Left lung (tissue), 10 donors: ENCODE data around the gene LYVE1. TPM values are rescaled to one million over a fixed set of nuclear protein-coding genes. Genes with fewer than 3 reads are reported as not detected.

ENCODE experiments used
- ATAC-seq: fragments of 200-7000 bp; cut with Tn5 transposase; one replicate; pipeline ENCODE4 v1.9.1; 2020; ENCODE audit warnings: moderate library complexity
- DNase-seq, 4 donors: peaks; one replicate each; pipeline ENCODE4 v3.0.0-alpha.2; 2013 to 2020
- H3K27ac ChIP-seq, 2 donors: fragments of 200-600 bp; sonication (generic) in 1 of 2; one replicate each; pipeline versions ENCODE4 v1.5.0 to v1.8.0; 2020 to 2021
- H3K27me3 ChIP-seq, 2 donors: fragments of 200-600 bp; sonication (generic) in 1 of 2; one replicate each; pipeline versions ENCODE4 v1.5.0 to v1.8.0; 2020 to 2021
- H3K36me3 ChIP-seq, 2 donors: fragments of 200-600 bp; sonication (generic) in 1 of 2; one replicate each; pipeline versions ENCODE4 v1.5.0 to v1.8.0; 2020 to 2021
- H3K4me1 ChIP-seq, 2 donors: fragments of 200-600 bp; one replicate each; pipeline ENCODE4 v1.8.0; 2021
- H3K4me3 ChIP-seq, 2 donors: fragments of 200-600 bp; sonication (generic) in 1 of 2; one replicate each; pipeline versions ENCODE4 v1.5.0 to v1.8.0; 2020 to 2021; ENCODE audit warnings: mild to moderate bottlenecking in 1 of 2
- H3K9me3 ChIP-seq, 2 donors: fragments of 200-600 bp; sonication (generic) in 1 of 2; one replicate each; pipeline versions ENCODE4 v1.5.0 to v1.8.0; 2020 to 2021
- intact Hi-C, 2 donors: fragments of 100-400 bp; cut with DNase I; formaldehyde crosslinking; loops; one replicate each; pipeline versions ENCODE4 v1.11.2 to v1.14.2; 2022
- polyA plus RNA-seq, 6 donors: library from polyadenylated mRNA; unstranded; fragments of 120-200 nt; gene quantifications; one replicate each; pipeline ENCODE4 v1.2.1, GENCODE V29; 2013; ENCODE audit not compliant: insufficient read length in 6 of 6
- total RNA-seq, 2 donors: library from RNA; stranded (reverse); fragmentation: NEBNext Ultra II Directional; extraction: Animal tissue kit (Norgen Biotek cat#: 25700); gene quantifications; one replicate each; pipeline ENCODE4 v1.2.1, GENCODE V29; 2021
- TF ChIP-seq, protein P1 (sequence below), 2 donors: fragments of 200-600 bp; sonication (generic) in 1 of 2; IDR thresholded peaks; one replicate each; pipeline versions ENCODE4 v1.5.0 to v1.8.0; 2021; ENCODE audit warnings: antibody characterized with exemption in 2 of 2
- donor health status: DM: no; HTN: yes; CAD: no.
- donor health status: DM: no; HTN: no; CAD: no.

LYVE1 gene
- total and polyA plus RNA-seq, 8 donors, result 40.5 to 219 (median 166) TPM

DNA sequence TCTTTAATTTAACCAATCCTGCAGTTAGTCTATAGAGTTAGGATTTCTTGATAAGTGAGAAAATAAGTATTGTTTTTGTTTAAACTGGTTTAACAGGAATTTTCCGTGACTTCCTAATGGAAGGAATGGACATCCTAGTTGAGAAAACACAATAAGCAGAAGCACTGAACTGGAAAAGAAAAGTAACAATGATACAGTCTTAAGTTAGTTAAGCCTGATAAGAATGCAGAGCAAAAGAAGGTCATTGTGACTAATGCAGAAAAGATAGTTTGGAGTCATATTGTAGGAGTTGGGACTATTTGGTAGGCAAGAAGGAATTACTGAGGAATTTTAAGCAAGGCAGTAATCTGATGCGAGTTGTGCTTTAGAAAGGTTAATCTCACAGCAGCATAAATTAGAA is 39.2 kb downstream of the LYVE1 start:
- Histone ChIP-seq H3K36me3 (peaks cover 0 to 71% of the 10 kb centered on the region in 2 donors), H3K9me3 (no peaks in the 10 kb centered on the region), H3K27me3 (no peaks in the 10 kb centered on the region), H3K4me1 (peaks cover 0 to 13% of the 10 kb centered on the region in 2 donors), H3K4me3 (no peak overlapping the region), H3K27ac (no peak overlapping the region)
- intact Hi-C loops, result loop anchor here in 1 of 2 donors (10.0 kb wide), 1 partner anchor 126 kb away; no protein-coding TSS in a partner anchor
- ATAC-seq, result no peak
- TF ChIP-seq, protein P1, sequence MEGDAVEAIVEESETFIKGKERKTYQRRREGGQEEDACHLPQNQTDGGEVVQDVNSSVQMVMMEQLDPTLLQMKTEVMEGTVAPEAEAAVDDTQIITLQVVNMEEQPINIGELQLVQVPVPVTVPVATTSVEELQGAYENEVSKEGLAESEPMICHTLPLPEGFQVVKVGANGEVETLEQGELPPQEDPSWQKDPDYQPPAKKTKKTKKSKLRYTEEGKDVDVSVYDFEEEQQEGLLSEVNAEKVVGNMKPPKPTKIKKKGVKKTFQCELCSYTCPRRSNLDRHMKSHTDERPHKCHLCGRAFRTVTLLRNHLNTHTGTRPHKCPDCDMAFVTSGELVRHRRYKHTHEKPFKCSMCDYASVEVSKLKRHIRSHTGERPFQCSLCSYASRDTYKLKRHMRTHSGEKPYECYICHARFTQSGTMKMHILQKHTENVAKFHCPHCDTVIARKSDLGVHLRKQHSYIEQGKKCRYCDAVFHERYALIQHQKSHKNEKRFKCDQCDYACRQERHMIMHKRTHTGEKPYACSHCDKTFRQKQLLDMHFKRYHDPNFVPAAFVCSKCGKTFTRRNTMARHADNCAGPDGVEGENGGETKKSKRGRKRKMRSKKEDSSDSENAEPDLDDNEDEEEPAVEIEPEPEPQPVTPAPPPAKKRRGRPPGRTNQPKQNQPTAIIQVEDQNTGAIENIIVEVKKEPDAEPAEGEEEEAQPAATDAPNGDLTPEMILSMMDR (IDR thresholded peaks at IDR 0.05), result no peak
- no peak for DNase-seq

DNA sequence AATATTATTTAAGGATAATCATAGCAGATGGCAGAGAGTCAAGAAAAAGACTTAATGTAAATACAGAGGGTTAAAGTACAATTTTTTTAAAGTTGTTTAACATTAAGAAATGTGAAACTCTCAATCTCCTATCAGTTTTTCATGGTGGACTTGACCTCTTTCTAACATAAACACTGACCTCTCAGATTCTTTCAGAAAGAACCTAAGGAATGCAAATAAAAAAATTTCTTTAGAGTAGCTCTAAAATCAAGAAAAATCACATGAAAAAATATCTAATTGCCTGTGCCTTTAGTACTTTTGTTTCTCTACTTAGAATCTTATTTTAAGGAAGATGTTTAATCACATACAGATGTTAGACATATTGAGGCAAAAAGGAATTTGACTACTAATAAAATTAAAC is 40.3 kb downstream of the LYVE1 start:
- intact Hi-C loops, result loop anchor here in 1 of 2 donors (10.0 kb wide), 1 partner anchor 127 kb away; no protein-coding TSS in a partner anchor
- peaks cover 0 to 8% of the 10 kb centered on the region in 2 donors for H3K4me1 ChIP-seq
- no peaks in the 10 kb centered on the region for H3K9me3 ChIP-seq
- no peak for ATAC-seq
- no peaks in the 10 kb centered on the region for H3K27me3 ChIP-seq
- H3K36me3 ChIP-seq, result peaks cover 0 to 75% of the 10 kb centered on the region in 2 donors
- H3K27ac ChIP-seq, result no peak overlapping the region
- no peak overlapping the region for H3K4me3 ChIP-seq
- TF ChIP-seq, protein P1 (IDR thresholded peaks at IDR 0.05), result no peak
- DNase-seq, result no peak

GRCh38 chr11:10526974-10527918 is 41.2 kb downstream of the LYVE1 start:
- no peaks in the 10 kb centered on the region for H3K27me3 ChIP-seq
- no peak overlapping the region for H3K27ac ChIP-seq
- peaks cover 0 to 79% of the 10 kb centered on the region in 2 donors for H3K36me3 ChIP-seq
- no peaks in the 10 kb centered on the region for H3K9me3 ChIP-seq
- TF ChIP-seq, protein P1 (IDR thresholded peaks at IDR 0.05), result no peak
- H3K4me1 ChIP-seq, result peaks cover 0 to 14% of the 10 kb centered on the region in 2 donors
- ATAC-seq (no peak), DNase-seq (no peak)
- intact Hi-C loops, result loop anchor here in 1 of 2 donors (10.0 kb wide), 1 partner anchor 128 kb away; no protein-coding TSS in a partner anchor
- no peak overlapping the region for H3K4me3 ChIP-seq

- Histone ChIP-seq H3K4me3 (no peak overlapping the region), H3K9me3 (no peaks in the 10 kb centered on the region), H3K27ac (no peak overlapping the region), H3K4me1 (peaks cover 0 to 17% of the 10 kb centered on the region in 2 donors), H3K27me3 (no peaks in the 10 kb centered on the region), H3K36me3 (peaks cover 0 to 80% of the 10 kb centered on the region in 2 donors)
- TF ChIP-seq, protein P1 (IDR thresholded peaks at IDR 0.05), result no peak
- DNase-seq (peak in 1 of 4 donors; percentile 9), ATAC-seq (no peak)
- intact Hi-C loops, result loop anchor here in 1 of 2 donors (10.0 kb wide), 1 partner anchor 130 kb away; no protein-coding TSS in a partner anchor
Observed at GRCh38 chr11:10524471-10524870, 44.0 kb downstream of the LYVE1 start.

DNA sequence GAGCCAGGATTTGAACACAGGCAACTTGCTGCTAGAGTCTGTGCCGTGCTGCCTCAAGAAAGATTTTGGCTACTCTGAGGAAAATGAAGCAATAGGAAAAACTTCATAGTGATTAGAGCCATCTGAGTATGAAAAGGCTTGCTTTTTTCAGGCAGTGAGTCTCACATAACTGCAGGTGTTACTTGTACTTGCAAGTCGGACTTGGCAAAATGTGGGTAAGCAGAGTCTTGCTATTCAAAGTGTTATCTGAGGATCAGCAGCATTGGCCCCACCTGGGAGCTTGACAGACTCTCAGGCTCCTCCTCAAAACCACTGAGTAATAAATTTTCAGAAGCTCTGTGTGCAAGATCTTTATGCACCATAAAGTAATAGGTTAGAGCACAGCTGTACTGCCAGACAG is 45.5 kb downstream of the LYVE1 start:
- TF ChIP-seq, protein P1 (IDR thresholded peaks at IDR 0.05), result no peak
- H3K27ac ChIP-seq, result peak overlapping the region in 1 of 2 donors; percentile 30
- no peaks in the 10 kb centered on the region for H3K9me3 ChIP-seq
- DNase-seq (no peak), ATAC-seq (no peak)
- intact Hi-C loops, result loop anchor here in 1 of 2 donors (10.0 kb wide), 1 partner anchor 132 kb away; no protein-coding TSS in a partner anchor
- peaks cover 3 to 78% of the 10 kb centered on the region in 2 donors for H3K36me3 ChIP-seq
- H3K4me1 ChIP-seq, result peaks cover 0 to 17% of the 10 kb centered on the region in 2 donors
- no peaks in the 10 kb centered on the region for H3K27me3 ChIP-seq
- H3K4me3 ChIP-seq, result no peak overlapping the region
